HepG2 (cell line): Measurements from ENCODE around the gene AP5Z1. TPM values are rescaled to one million over a fixed set of nuclear protein-coding genes. Genes with fewer than 3 reads are reported as not detected.

Source experiments
- CAMTA2 ChIP-seq: sonication (generic); formaldehyde crosslinking; IDR thresholded peaks from 2 replicates; pipeline ENCODE4 v1.4.0; 2020; ENCODE audit warnings: mild to moderate bottlenecking, missing genetic modification reagents, borderline replicate concordance
- CREM ChIP-seq, 2 experiments: sonication (generic) in 1 of 2; formaldehyde crosslinking in 1 of 2; IDR thresholded peaks; 2 replicates each; pipeline versions ENCODE4 v1.4.0 to v1.6.1; 2016 to 2020; ENCODE audit warnings: antibody characterized with exemption in 1 of 2, mild to moderate bottlenecking in 1 of 2, missing genetic modification reagents in 1 of 2
- ETV5 ChIP-seq: IDR thresholded peaks from 2 replicates; pipeline ENCODE4 v1.6.1; 2018; ENCODE audit warnings: missing biosample characterization, missing genetic modification reagents, inconsistent platforms, borderline replicate concordance
- HNRNPUL1 ChIP-seq: fragments of 200-400 bp; formaldehyde crosslinking; IDR thresholded peaks from 2 replicates; pipeline ENCODE4 v1.6.1; 2017; ENCODE audit warnings: low read depth, mild to moderate bottlenecking, low read length, moderate library complexity
- KLF9 ChIP-seq: IDR thresholded peaks from 2 replicates; pipeline ENCODE4 v1.6.1; 2016; ENCODE audit warnings: low read depth
- MAX ChIP-seq: IDR thresholded peaks from 2 replicates; pipeline ENCODE4 v1.6.1; 2012; ENCODE audit warnings: inconsistent platforms
- NCOR1 ChIP-seq: fragments of 200-600 bp; sonication (generic); IDR thresholded peaks from 2 replicates; pipeline ENCODE4 v1.7.0; 2017; ENCODE audit warnings: antibody characterized with exemption, low read length, borderline replicate concordance
- NR2F6 ChIP-seq, 2 experiments: IDR thresholded peaks; 2 replicates each; pipeline ENCODE4 v1.6.1; 2016; ENCODE audit warnings: antibody characterized with exemption in 1 of 2, mild to moderate bottlenecking in 1 of 2
- SAP130 ChIP-seq: IDR thresholded peaks from 2 replicates; pipeline ENCODE4 v1.6.1; 2016; ENCODE audit warnings: low read depth
- SMARCE1 ChIP-seq: fragments of 450-650 bp; IDR thresholded peaks from 2 replicates; pipeline ENCODE4 v1.6.1; 2017; ENCODE audit warnings: borderline replicate concordance
- SNAPC2 ChIP-seq: sonication (generic); formaldehyde crosslinking; IDR thresholded peaks from 2 replicates; pipeline ENCODE4 v1.8.1; 2022; ENCODE audit warnings: mild to moderate bottlenecking, missing genetic modification reagents
- TCF7 ChIP-seq: sonication (generic); IDR thresholded peaks from 2 replicates; pipeline ENCODE4 v1.6.1; 2016; ENCODE audit warnings: antibody characterized with exemption, low read depth
- UBTF ChIP-seq: sonication (generic); formaldehyde crosslinking; IDR thresholded peaks from 2 replicates; pipeline ENCODE4 v1.4.0; 2020; ENCODE audit warnings: mild to moderate bottlenecking, missing genetic modification reagents
- ZBTB25 ChIP-seq: IDR thresholded peaks from 2 replicates; pipeline ENCODE4 v1.6.1; 2018; ENCODE audit warnings: missing genetic modification reagents
- ZBTB7A ChIP-seq: sonication (generic); formaldehyde crosslinking; IDR thresholded peaks from 2 replicates; pipeline ENCODE4 v1.8.0; 2022; ENCODE audit warnings: mild to moderate bottlenecking, missing genetic modification reagents
- ZMYM2 ChIP-seq: sonication (generic); formaldehyde crosslinking; IDR thresholded peaks from 2 replicates; pipeline ENCODE4 v1.8.0; 2022; ENCODE audit warnings: mild to moderate bottlenecking, missing genetic modification reagents
- ZNF160 ChIP-seq: sonication (generic); formaldehyde crosslinking; IDR thresholded peaks from 2 replicates; pipeline ENCODE4 v1.8.0; 2022; ENCODE audit warnings: mild to moderate bottlenecking, inconsistent platforms, missing genetic modification reagents
- ZNF17 ChIP-seq: sonication (generic); formaldehyde crosslinking; IDR thresholded peaks from 2 replicates; pipeline ENCODE4 v1.5.0; 2020; ENCODE audit warnings: mild to moderate bottlenecking, missing genetic modification reagents
- ZNF335 ChIP-seq: sonication (generic); formaldehyde crosslinking; IDR thresholded peaks from 2 replicates; pipeline ENCODE4 v1.4.0; 2020; ENCODE audit warnings: missing genetic modification reagents
- ZNF761 ChIP-seq: sonication (generic); formaldehyde crosslinking; conservative IDR thresholded peaks from 2 replicates; pipeline ENCODE4 v1.4.0; 2020; ENCODE audit warnings: mild to moderate bottlenecking, missing genetic modification reagents
- ZNF792 ChIP-seq: IDR thresholded peaks from 2 replicates; pipeline ENCODE4 v1.6.1; 2016
- ZUFSP ChIP-seq: sonication (generic); formaldehyde crosslinking; IDR thresholded peaks from 2 replicates; pipeline ENCODE4 v1.9.0; 2021; ENCODE audit warnings: missing genetic modification reagents, mild to moderate bottlenecking, borderline replicate concordance
- polyA plus RNA-seq, 8 experiments: library from polyadenylated mRNA; depleted of rRNA in 3 of 8; stranded (reverse) in 7 of 8; unstranded in 1 of 8; fragments of >200 nt; fragmentation: Illumina TruSeq in 4 of 8; extraction: Trizol in 4 of 8; gene quantifications; 2 replicates each; pipeline versions ENCODE4 v1.2.1 to v1.2.3, GENCODE V29; 2011 to 2016; ENCODE audit warnings: low read depth in 4 of 8, missing spikeins in 1 of 8, mixed read lengths in 1 of 8; ENCODE audit not compliant: insufficient read depth in 1 of 8
- total RNA-seq, 5 experiments: library from RNA; depleted of rRNA; stranded (reverse); fragments of >200 nt; fragmentation: Illumina TruSeq; extraction: Trizol; gene quantifications; 2 replicates each; pipeline ENCODE4 v1.2.3, GENCODE V29; 2016; ENCODE audit warnings: low read depth in 1 of 5

Gene AP5Z1
- total and polyA plus RNA-seq, 2 of the 13 experiments (the other 11 are each of a cell fraction or from before 2014, with no cell fraction given), result 9.3 to 15.1 TPM

- TF ChIP-seq MAX, result peak; percentile 52
- 0 out of 2 replicates have a peak, but pooled peaks have one; percentile 7 for TF ChIP-seq SNAPC2 (CRISPR knock-in tag)
- 0 out of 2 replicates have a peak, but pooled peaks have one; percentile 39 for TF ChIP-seq ZBTB25 (CRISPR knock-in tag)
- peak; percentile 15 for TF ChIP-seq NR2F6 (IDR thresholded peaks at IDR 0.05)
- 0 out of 2 replicates have a peak, but pooled peaks have one; percentile 19 for TF ChIP-seq NR2F6 (CRISPR knock-in tag; IDR thresholded peaks at IDR 0.05)
- TF ChIP-seq ZNF792, result no peak
- peak; percentile 77; the same call in 1 of the 2 replicates for TF ChIP-seq ZBTB7A (CRISPR knock-in tag)
- TF ChIP-seq ZNF335, result 0 out of 2 replicates have a peak, but pooled peaks have one; percentile 14
- no peak for TF ChIP-seq ZUFSP (CRISPR knock-in tag)
- TF ChIP-seq ZMYM2 (CRISPR knock-in tag), result peak; percentile 22; the same call in 1 of the 2 replicates
- no peak for TF ChIP-seq SMARCE1
- no peak for TF ChIP-seq KLF9
- no peak for TF ChIP-seq HNRNPUL1
- TF ChIP-seq ZNF761 (CRISPR knock-in tag), result peak; percentile 68; the same call in 1 of the 2 replicates
- peak; percentile 19; the same call in 1 of the 2 replicates for TF ChIP-seq ETV5 (CRISPR knock-in tag)
- no peak for TF ChIP-seq ZNF17 (CRISPR knock-in tag)
- peak; percentile 22; the same call in 1 of the 2 replicates for TF ChIP-seq UBTF
- TF ChIP-seq NCOR1, result peak; percentile 44; the same call in 1 of the 2 replicates
- 0 out of 2 replicates have a peak, but pooled peaks have one; percentile 49 for TF ChIP-seq CAMTA2
- TF ChIP-seq TCF7, result peak; percentile 27; the same call in 1 of the 2 replicates
- TF ChIP-seq CREM (IDR thresholded peaks at IDR 0.05), result peak; percentile 25; the same call in 1 of the 2 replicates
- TF ChIP-seq CREM (CRISPR knock-in tag; IDR thresholded peaks at IDR 0.05), result no peak
- no peak for TF ChIP-seq ZNF160 (CRISPR knock-in tag)
- peak; percentile 78 for TF ChIP-seq SAP130 (CRISPR knock-in tag)
These were observed 36.5 kb upstream of the AP5Z1 start (continued) for GRCh38 chr7:4738711-4739527.
